Fibroblast of pulmonary artery (primary cell): ENCODE results near the gene WSCD2.
A peak's percentile ranks its signal among the peaks of the same experiment; 100 is the strongest.

Source experiments
- DNase-seq: peaks from one replicate; pipeline ENCODE4 v3.0.0-alpha.2; 2010; ENCODE audit warnings: low read depth
- H3K4me3 ChIP-seq: replicated peaks from 2 replicates; pipeline ENCODE4 v1.5.1; 2011; ENCODE audit warnings: low read depth, mild to moderate bottlenecking, control low read depth, low read length, moderate library complexity
- CTCF ChIP-seq: IDR thresholded peaks from 2 replicates; pipeline ENCODE4 v1.5.1; 2011; ENCODE audit warnings: mild to moderate bottlenecking, control low read depth, low read length, inconsistent platforms; ENCODE audit errors: missing control alignments

The WSCD2 gene

GRCh38 chr12:108232565-108232964 is 103.5 kb downstream of the WSCD2 start:
- no peak for TF ChIP-seq CTCF
- no peak overlapping the region for H3K4me3 ChIP-seq
- no peak for DNase-seq

GRCh38 chr12:108234158-108234557 is 105.1 kb downstream of the WSCD2 start:
- peak; percentile 8 for DNase-seq
- no peak for TF ChIP-seq CTCF
- H3K4me3 ChIP-seq: no peak overlapping the region

GRCh38 chr12:108235197-108235984 is 106.3 kb downstream of the WSCD2 start:
- no peak for DNase-seq
- H3K4me3 ChIP-seq: no peak overlapping the region
- no peak for TF ChIP-seq CTCF

GRCh38 chr12:108235985-108236263 is 106.8 kb downstream of the WSCD2 start:
- no peak overlapping the region for H3K4me3 ChIP-seq
- TF ChIP-seq CTCF: no peak
- DNase-seq: no peak

GRCh38 chr12:108236366-108236765 is 107.3 kb downstream of the WSCD2 start:
- no peak for TF ChIP-seq CTCF
- no peak overlapping the region for H3K4me3 ChIP-seq
- no peak for DNase-seq

- TF ChIP-seq CTCF: peak; percentile 11
- DNase-seq: no peak
- no peak overlapping the region for H3K4me3 ChIP-seq
Measured at GRCh38 chr12:108237272-108237671, 108.2 kb downstream of the WSCD2 start.

GRCh38 chr12:108238474-108238873 is 109.4 kb downstream of the WSCD2 start:
- H3K4me3 ChIP-seq: no peak overlapping the region
- no peak for TF ChIP-seq CTCF
- no peak for DNase-seq
